ENCODE measurements around the gene PPTC7.
A peak's percentile ranks its signal among the peaks of the same experiment; 100 is the strongest.
"Not testable (repeated sequence)": the region's sequence is repeated elsewhere in the genome, so short reads cannot be mapped to it uniquely, and the experiment has no call there.

Gene PPTC7

DNA sequence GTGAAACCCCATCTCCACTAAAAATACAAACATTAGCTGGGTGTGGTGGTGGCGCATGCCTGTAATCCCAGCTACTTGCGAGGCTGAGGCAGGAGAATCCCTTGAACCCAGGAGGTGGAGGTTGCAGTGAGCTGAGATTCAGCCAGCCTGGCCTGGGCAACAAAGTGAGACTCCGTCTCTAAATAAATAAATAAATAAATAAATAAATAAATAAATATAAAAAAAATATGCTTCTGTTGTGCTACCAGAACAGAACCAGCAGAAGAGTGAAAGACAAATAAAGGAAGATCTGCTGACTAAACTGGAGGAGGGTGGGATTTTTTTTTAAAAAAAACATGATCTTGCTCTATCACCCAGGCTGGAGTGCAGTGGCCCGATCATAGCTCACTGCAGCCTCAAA lies 9.8 kb upstream of the PPTC7 start:
- H3K27me3 Mint-ChIP-seq; H3K9me3 Mint-ChIP-seq; H3K4me3 Mint-ChIP-seq; H3K36me3 Mint-ChIP-seq (ENCODE audit: low read depth); H3K27ac Mint-ChIP-seq: not testable (repeated sequence)
- H3K4me1 Mint-ChIP-seq (ENCODE audit: low read depth), result peaks cover 24% of the 10 kb centered on the region

- no peak overlapping the region for H3K4me3 Mint-ChIP-seq
- no peaks in the 10 kb centered on the region for H3K36me3 Mint-ChIP-seq (ENCODE audit: low read depth)
- peak overlapping the region; percentile 88 for H3K27ac Mint-ChIP-seq
- H3K9me3 Mint-ChIP-seq, result no peaks in the 10 kb centered on the region
- peaks cover 24% of the 10 kb centered on the region for H3K4me1 Mint-ChIP-seq (ENCODE audit: low read depth)
- H3K27me3 Mint-ChIP-seq, result no peaks in the 10 kb centered on the region
Measured at GRCh38 chr12:110592078-110592477, 9.0 kb upstream of the PPTC7 start.

GRCh38 chr12:110591451-110592051 lies 8.4 kb upstream of the PPTC7 start:
- H3K27ac Mint-ChIP-seq, result peak overlapping the region; percentile 88
- H3K27me3 Mint-ChIP-seq, result no peaks in the 10 kb centered on the region
- no peaks in the 10 kb centered on the region for H3K9me3 Mint-ChIP-seq
- H3K4me1 Mint-ChIP-seq (ENCODE audit: low read depth), result peaks cover 24% of the 10 kb centered on the region
- H3K36me3 Mint-ChIP-seq (ENCODE audit: low read depth), result no peaks in the 10 kb centered on the region
- no peak overlapping the region for H3K4me3 Mint-ChIP-seq

GRCh38 chr12:110590806-110591326 lies 7.7 kb upstream of the PPTC7 start:
- Mint-ChIP-seq H3K27me3 (no peaks in the 10 kb centered on the region), H3K27ac (peak overlapping the region; percentile 88), H3K4me1 (ENCODE audit: low read depth) (peaks cover 25% of the 10 kb centered on the region)

GRCh38 chr12:110590059-110590458 lies 6.9 kb upstream of the PPTC7 start:
- no peaks in the 10 kb centered on the region for H3K36me3 Mint-ChIP-seq (ENCODE audit: low read depth)
- H3K9me3 Mint-ChIP-seq, result no peaks in the 10 kb centered on the region
- no peak overlapping the region for H3K4me3 Mint-ChIP-seq
- H3K27ac Mint-ChIP-seq, result peak overlapping the region; percentile 88
- no peaks in the 10 kb centered on the region for H3K27me3 Mint-ChIP-seq
- H3K4me1 Mint-ChIP-seq (ENCODE audit: low read depth), result peaks cover 33% of the 10 kb centered on the region

More at GRCh38 chr12:110590806-110591326, 7.7 kb upstream of the PPTC7 start:
- Mint-ChIP-seq H3K36me3 (ENCODE audit: low read depth) (no peaks in the 10 kb centered on the region), H3K4me3 (peak overlapping the region; percentile 33), H3K9me3 (no peaks in the 10 kb centered on the region)

GRCh38 chr12:110587102-110587501 lies 4.0 kb upstream of the PPTC7 start:
- not testable (repeated sequence) for H3K9me3 Mint-ChIP-seq; H3K36me3 Mint-ChIP-seq (ENCODE audit: low read depth); H3K27ac Mint-ChIP-seq; H3K4me3 Mint-ChIP-seq; H3K27me3 Mint-ChIP-seq
- peaks cover 52% of the 10 kb centered on the region for H3K4me1 Mint-ChIP-seq (ENCODE audit: low read depth)

DNA sequence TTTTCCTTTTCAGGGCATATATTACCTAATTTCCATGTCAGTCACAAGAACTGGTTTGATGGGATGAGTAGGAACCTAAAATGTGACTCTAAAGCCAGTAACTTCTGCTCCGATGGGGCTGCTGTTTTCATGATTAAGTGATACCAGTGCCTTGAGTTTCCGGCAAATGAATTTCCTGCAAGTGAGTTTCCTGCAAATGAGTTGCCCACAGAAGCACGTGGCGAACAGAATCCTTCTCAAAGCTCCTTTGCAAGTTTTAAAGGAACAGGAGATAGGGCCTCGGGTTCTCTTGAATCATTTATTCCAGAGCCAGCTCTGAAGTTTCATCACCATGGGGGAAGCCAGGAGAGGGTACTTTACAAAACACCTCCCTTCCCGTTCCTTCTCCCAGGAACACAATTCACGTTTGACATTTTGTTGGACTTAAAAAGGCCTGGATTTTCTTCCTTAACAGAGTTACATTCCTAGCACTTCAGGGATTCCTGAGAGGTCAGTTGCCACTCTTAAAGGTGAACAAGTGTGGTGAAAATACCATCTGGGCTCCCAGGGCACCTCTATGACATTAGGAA lies 2.2 kb upstream of the PPTC7 start:
- Mint-ChIP-seq H3K27ac (peak overlapping the region; percentile 91), H3K27me3 (no peaks in the 10 kb centered on the region), H3K4me1 (ENCODE audit: low read depth) (peaks cover 51% of the 10 kb centered on the region), H3K9me3 (no peaks in the 10 kb centered on the region), H3K36me3 (ENCODE audit: low read depth) (peaks cover 15% of the 10 kb centered on the region), H3K4me3 (peak overlapping the region; percentile 67)

DNA sequence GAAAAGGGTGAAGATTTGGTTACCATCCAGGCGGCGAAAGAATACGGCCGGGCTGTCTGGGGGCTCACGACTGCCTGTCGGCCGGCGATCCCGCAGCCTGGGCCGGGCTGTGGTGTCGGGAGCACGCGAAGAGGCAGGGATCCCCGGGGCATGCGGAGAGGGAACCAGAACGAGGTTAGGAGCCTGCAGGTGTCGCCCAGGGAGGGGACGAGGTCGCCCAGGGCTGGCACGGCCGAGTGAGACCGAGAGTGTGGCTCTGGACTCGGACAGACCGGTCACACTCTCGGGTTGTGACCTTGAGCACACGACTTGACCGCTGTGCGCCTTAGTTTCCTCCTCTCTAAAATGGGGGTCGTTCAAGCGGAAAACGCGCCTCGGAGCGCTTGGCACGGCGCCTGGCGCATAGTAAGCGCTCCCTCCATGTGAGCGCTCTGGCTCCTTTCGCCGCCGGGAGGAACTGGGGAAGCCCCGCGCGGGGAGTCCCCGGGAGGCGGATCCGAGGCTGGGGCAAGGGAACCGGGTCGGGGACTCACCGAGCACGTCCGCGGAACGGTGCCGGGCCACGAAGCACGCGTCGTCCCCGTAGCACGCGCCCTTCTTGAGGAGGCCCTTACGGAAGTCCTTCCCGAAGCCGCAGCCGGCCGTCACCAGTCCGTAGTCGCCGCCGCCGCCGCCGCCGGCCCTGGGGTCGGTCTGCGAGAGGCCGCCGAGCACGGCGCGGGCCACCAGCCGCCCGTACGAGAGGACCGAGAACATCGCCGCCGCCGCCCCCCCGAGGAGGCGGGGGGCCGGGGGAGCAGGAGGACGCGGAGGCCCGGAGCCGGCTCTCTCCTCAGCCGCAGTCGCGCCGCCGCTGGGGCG lies 612 bp downstream of the PPTC7 start:
- Mint-ChIP-seq H3K27me3 (no peaks in the 10 kb centered on the region), H3K27ac (peak overlapping the region; percentile 94), H3K36me3 (ENCODE audit: low read depth) (peaks cover 31% of the 10 kb centered on the region), H3K4me1 (ENCODE audit: low read depth) (peaks cover 72% of the 10 kb centered on the region), H3K9me3 (no peaks in the 10 kb centered on the region), H3K4me3 (peak overlapping the region; percentile 98)

- H3K9me3 Mint-ChIP-seq, result no peaks in the 10 kb centered on the region
- peak overlapping the region; percentile 98 for H3K4me3 Mint-ChIP-seq
- H3K36me3 Mint-ChIP-seq (ENCODE audit: low read depth), result peaks cover 31% of the 10 kb centered on the region
- peaks cover 78% of the 10 kb centered on the region for H3K4me1 Mint-ChIP-seq (ENCODE audit: low read depth)
- H3K27me3 Mint-ChIP-seq, result no peaks in the 10 kb centered on the region
- H3K27ac Mint-ChIP-seq, result peak overlapping the region; percentile 94
Measured at GRCh38 chr12:110581931-110582275, 1.2 kb downstream of the PPTC7 start.

GRCh38 chr12:110579535-110580253 lies 3.4 kb downstream of the PPTC7 start:
- Mint-ChIP-seq H3K4me1 (ENCODE audit: low read depth) (peaks cover 88% of the 10 kb centered on the region), H3K27me3 (no peaks in the 10 kb centered on the region), H3K36me3 (ENCODE audit: low read depth) (peaks cover 37% of the 10 kb centered on the region), H3K9me3 (no peaks in the 10 kb centered on the region), H3K4me3 (peak overlapping the region; percentile 98), H3K27ac (peak overlapping the region; percentile 99)

DNA sequence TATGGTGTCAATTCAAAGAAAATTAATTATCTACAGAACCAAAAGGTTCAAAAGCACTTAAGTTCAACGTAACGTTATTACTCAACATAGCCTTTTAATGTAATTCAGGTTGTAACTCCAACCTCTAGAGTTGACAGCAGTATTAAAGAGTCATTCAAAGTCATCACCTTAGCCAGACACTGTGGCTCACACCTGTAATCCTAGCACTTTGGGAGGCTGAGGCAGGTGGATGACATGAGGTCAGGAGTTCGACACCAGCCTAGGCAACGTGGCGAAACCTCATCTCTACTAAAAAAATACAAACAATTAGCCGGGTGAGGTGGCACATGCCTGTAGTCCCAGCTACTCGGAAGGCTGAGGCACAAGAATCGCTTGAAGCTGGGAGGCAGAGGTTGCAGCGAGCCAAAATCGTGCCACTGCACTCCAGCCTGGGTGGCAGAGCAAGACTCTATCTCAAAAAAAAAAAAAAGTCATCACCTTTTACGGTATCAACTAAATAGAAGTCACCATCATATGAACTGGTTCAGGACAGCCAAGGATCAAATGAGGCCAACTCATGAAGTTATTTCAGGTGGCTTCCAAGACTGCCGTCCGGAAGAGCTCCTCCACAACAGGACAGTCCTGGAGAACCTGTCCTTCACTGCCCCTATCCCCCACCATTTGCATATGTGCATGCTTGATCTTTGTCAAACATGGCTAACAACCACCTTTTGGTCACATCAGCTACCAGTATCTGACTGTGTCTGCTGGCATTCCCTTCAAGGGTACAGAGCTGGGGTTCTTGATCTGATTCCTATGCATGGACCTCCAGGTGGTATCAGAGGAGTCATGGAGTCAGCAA lies 4.2 kb downstream of the PPTC7 start:
- Mint-ChIP-seq H3K27ac (peak overlapping the region; percentile 99), H3K4me3 (peak overlapping the region; percentile 98), H3K9me3 (no peaks in the 10 kb centered on the region), H3K36me3 (ENCODE audit: low read depth) (peaks cover 37% of the 10 kb centered on the region), H3K27me3 (no peaks in the 10 kb centered on the region), H3K4me1 (ENCODE audit: low read depth) (peaks cover 87% of the 10 kb centered on the region)

DNA sequence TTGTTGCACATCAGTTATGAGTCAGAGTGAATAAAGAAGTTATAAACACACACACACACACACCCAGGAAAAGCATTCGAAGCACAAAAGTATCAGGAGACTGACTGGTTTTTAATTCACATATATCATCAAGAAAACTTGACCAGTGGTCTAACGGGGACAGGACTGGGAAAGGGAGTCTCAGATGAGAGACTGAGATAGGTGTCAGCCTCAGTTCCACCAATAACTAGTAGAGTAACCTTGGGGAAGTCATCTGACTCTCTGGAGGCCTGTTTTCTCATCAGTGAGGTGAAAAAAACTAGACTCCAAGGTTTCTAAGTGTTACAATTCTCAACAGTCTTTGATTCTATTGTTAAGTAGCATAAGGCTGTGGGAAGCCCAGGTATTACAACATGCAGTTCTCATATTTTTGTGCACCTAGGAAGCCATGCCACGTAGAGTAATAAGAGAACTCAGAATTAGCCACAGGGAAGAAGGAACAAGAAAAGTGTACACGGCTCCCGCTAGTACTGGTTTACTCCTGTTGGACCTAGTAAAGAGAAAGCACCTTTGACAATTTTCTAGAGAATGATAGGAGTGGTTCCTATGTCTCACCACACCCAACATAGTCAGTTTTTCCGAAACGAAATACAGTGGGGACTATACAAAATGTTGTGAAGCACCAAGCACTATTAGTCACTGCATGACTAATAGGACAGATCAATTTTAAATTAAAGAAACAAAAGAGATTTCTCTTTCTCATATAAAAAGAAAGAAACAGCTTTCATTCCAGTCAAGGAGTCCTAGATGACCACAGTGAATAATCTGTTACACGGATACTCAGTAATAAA lies 5.0 kb downstream of the PPTC7 start:
- Mint-ChIP-seq H3K36me3 (ENCODE audit: low read depth) (peaks cover 41% of the 10 kb centered on the region), H3K9me3 (no peaks in the 10 kb centered on the region), H3K27me3 (no peaks in the 10 kb centered on the region), H3K4me1 (ENCODE audit: low read depth) (peaks cover 85% of the 10 kb centered on the region), H3K4me3 (peak overlapping the region; percentile 98), H3K27ac (peak overlapping the region; percentile 99)

GRCh38 chr12:110576504-110576903 lies 6.6 kb downstream of the PPTC7 start:
- Mint-ChIP-seq H3K36me3 (ENCODE audit: low read depth) (peaks cover 48% of the 10 kb centered on the region), H3K4me3 (peak overlapping the region; percentile 57), H3K27me3 (no peaks in the 10 kb centered on the region), H3K9me3 (peaks cover 5% of the 10 kb centered on the region), H3K27ac (peak overlapping the region; percentile 92), H3K4me1 (ENCODE audit: low read depth) (peaks cover 86% of the 10 kb centered on the region)
